ENCODE measurements around the gene PRCC. TPM values are rescaled to one million over a fixed set of nuclear protein-coding genes. Genes with fewer than 3 reads are reported as not detected.

The PRCC gene
- total RNA-seq, 1 donor from 2014 or later: 60.9 TPM

GRCh38 chr1:156727492-156727891 is 39.8 kb upstream of the PRCC start:
- TF ChIP-seq, protein P1, sequence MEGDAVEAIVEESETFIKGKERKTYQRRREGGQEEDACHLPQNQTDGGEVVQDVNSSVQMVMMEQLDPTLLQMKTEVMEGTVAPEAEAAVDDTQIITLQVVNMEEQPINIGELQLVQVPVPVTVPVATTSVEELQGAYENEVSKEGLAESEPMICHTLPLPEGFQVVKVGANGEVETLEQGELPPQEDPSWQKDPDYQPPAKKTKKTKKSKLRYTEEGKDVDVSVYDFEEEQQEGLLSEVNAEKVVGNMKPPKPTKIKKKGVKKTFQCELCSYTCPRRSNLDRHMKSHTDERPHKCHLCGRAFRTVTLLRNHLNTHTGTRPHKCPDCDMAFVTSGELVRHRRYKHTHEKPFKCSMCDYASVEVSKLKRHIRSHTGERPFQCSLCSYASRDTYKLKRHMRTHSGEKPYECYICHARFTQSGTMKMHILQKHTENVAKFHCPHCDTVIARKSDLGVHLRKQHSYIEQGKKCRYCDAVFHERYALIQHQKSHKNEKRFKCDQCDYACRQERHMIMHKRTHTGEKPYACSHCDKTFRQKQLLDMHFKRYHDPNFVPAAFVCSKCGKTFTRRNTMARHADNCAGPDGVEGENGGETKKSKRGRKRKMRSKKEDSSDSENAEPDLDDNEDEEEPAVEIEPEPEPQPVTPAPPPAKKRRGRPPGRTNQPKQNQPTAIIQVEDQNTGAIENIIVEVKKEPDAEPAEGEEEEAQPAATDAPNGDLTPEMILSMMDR (IDR thresholded peaks at IDR 0.05): no peak
- peaks cover 15% of the 10 kb centered on the region for H3K4me1 Mint-ChIP-seq (ENCODE audit: low read depth)

DNA sequence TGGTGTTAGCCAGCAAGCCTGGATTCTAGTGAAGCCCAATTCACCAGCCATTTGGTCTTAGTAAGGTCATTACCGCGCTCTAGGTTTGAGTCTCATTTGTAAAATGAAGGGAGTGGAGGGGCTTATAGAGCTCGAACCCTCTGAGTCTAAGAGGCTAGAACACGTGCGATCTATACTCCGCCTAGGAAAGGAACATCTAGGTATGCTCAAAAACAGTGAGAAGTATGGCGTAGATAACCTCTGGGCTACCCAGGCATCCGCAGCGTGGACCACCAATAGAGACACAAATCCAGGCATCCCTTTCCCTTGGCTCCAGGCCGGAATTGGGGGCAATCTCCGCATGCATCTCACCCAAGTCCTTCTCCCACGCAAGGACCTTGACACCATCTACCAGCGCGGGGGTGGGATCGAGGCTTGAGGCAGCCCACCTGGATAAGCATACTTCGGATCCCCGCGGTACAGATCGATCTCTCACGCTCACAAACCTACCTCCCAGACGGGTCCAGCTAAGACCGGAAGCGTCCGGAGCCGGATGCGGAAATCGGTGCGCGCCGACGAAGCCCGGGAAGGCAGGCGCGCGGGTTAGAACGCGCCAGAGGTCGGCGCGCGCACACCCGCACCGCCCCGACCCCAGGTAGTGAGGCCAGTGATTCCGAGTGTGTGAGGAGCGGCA is 39.3 kb upstream of the PRCC start, which contains the start of gene METTL25B:
METTL25B (plus strand) TSS at position 544 of the 673 bp plus-strand sequence. CDS start 636 bp downstream, outside the sequence.
- peak within 1 kb of the TSS; percentile 96 for H3K27ac Mint-ChIP-seq (ENCODE audit: unreplicated experiment)
- no peaks in the 10 kb centered on the region for H3K27me3 Mint-ChIP-seq (ENCODE audit: low read depth)
- H3K9me3 Mint-ChIP-seq (ENCODE audit: low read depth): no peaks in the 10 kb centered on the region
- H3K36me3 Mint-ChIP-seq (ENCODE audit: low read depth): peaks cover 14% of the 10 kb centered on the region
- no peak for DNase-seq (ENCODE audit: low spot score)
- TF ChIP-seq, protein P1 (IDR thresholded peaks at IDR 0.05): no peak
- no peak within 1 kb of the TSS for H3K4me3 Mint-ChIP-seq (ENCODE audit: unreplicated experiment)
- H3K4me1 Mint-ChIP-seq (ENCODE audit: low read depth): peaks cover 15% of the 10 kb centered on the region

More at GRCh38 chr1:156727492-156727891, 39.8 kb upstream of the PRCC start:
- H3K36me3 Mint-ChIP-seq (ENCODE audit: low read depth): peaks cover 16% of the 10 kb centered on the region
- no peak overlapping the region for H3K4me3 Mint-ChIP-seq (ENCODE audit: unreplicated experiment)
- no peaks in the 10 kb centered on the region for H3K9me3 Mint-ChIP-seq (ENCODE audit: low read depth)
- H3K27ac Mint-ChIP-seq (ENCODE audit: unreplicated experiment): peak overlapping the region; percentile 96
- no peak for DNase-seq (ENCODE audit: low spot score)
- H3K27me3 Mint-ChIP-seq (ENCODE audit: low read depth): no peaks in the 10 kb centered on the region

GRCh38 chr1:156728599-156729462 is 38.5 kb upstream of the PRCC start, which contains the start of gene ISG20L2:
Gene ISG20L2, minus strand, starts transcription at chr1:156728766. Its CDS starts 1,114 bp downstream, at chr1:156727652.
- H3K9me3 Mint-ChIP-seq (ENCODE audit: low read depth): no peaks in the 10 kb centered on the region
- TF ChIP-seq, protein P1 (IDR thresholded peaks at IDR 0.05): no peak
- peaks cover 8% of the 10 kb centered on the region for H3K36me3 Mint-ChIP-seq (ENCODE audit: low read depth)
- DNase-seq (ENCODE audit: low spot score): peak; percentile 99
- peak within 1 kb of the TSS; percentile 96 for H3K27ac Mint-ChIP-seq (ENCODE audit: unreplicated experiment)
- peaks cover 15% of the 10 kb centered on the region for H3K4me1 Mint-ChIP-seq (ENCODE audit: low read depth)
- H3K27me3 Mint-ChIP-seq (ENCODE audit: low read depth): no peaks in the 10 kb centered on the region
- no peak within 1 kb of the TSS for H3K4me3 Mint-ChIP-seq (ENCODE audit: unreplicated experiment)

DNA sequence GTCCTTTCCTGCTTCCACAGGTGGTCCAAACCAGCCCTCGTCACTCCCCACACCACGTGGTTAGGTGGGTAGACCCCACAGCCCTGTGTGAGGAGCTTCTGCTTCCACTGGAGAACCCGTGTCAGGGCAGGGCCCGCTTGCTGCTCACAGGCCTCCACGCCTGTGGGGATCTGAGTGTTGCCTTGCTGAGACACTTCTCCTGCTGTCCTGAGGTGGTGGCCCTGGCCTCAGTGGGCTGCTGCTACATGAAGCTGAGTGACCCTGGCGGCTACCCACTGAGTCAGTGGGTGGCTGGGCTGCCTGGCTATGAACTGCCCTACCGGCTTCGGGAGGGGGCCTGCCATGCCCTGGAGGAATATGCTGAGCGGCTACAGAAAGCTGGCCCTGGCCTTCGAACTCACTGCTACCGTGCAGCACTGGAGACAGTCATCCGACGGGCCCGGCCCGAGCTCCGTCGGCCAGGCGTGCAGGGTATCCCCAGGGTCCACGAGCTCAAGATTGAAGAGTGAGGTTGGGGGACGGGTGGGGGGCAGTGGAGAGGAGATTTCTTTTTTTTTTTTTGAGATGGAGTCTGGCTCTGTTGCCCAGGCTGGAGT is 33.2 kb upstream of the PRCC start:
- TF ChIP-seq, protein P1 (IDR thresholded peaks at IDR 0.05): no peak
- DNase-seq (ENCODE audit: low spot score): no peak
- Mint-ChIP-seq H3K27me3 (ENCODE audit: low read depth) (no peaks in the 10 kb centered on the region), H3K36me3 (ENCODE audit: low read depth) (no peaks in the 10 kb centered on the region), H3K4me3 (ENCODE audit: unreplicated experiment) (no peak overlapping the region), H3K9me3 (ENCODE audit: low read depth) (no peaks in the 10 kb centered on the region), H3K27ac (ENCODE audit: unreplicated experiment) (no peak overlapping the region), H3K4me1 (ENCODE audit: low read depth) (peaks cover 10% of the 10 kb centered on the region)

GRCh38 chr1:156738407-156738806 is 28.9 kb upstream of the PRCC start:
- no peak overlapping the region for H3K27ac Mint-ChIP-seq (ENCODE audit: unreplicated experiment)
- H3K36me3 Mint-ChIP-seq (ENCODE audit: low read depth): peaks cover 3% of the 10 kb centered on the region
- no peaks in the 10 kb centered on the region for H3K9me3 Mint-ChIP-seq (ENCODE audit: low read depth)
- no peak for DNase-seq (ENCODE audit: low spot score)
- H3K4me1 Mint-ChIP-seq (ENCODE audit: low read depth): peaks cover 22% of the 10 kb centered on the region
- TF ChIP-seq, protein P1 (IDR thresholded peaks at IDR 0.05): no peak
- no peak overlapping the region for H3K4me3 Mint-ChIP-seq (ENCODE audit: unreplicated experiment)
- no peaks in the 10 kb centered on the region for H3K27me3 Mint-ChIP-seq (ENCODE audit: low read depth)
